Nephron (organoid): ENCODE results near the gene PDLIM5.

Source experiments
- H3K27ac Mint-ChIP-seq, 3 experiments: 2 replicates each; pipeline ENCODE4 v1.8.0; 2020; ENCODE audit warnings: mixed read lengths in 3 of 3, mild to moderate bottlenecking in 2 of 3, moderate library complexity in 1 of 3
- H3K27me3 Mint-ChIP-seq: 2 replicates; pipeline ENCODE4 v1.8.0; 2021; ENCODE audit warnings: low read depth, mild to moderate bottlenecking, moderate library complexity, mixed read lengths
- H3K36me3 Mint-ChIP-seq: 2 replicates; pipeline ENCODE4 v1.8.0; 2020; ENCODE audit warnings: low read depth, mixed read lengths
- H3K4me1 Mint-ChIP-seq: 2 replicates; pipeline ENCODE4 v1.8.0; 2020; ENCODE audit warnings: mixed read lengths
- H3K4me3 Mint-ChIP-seq, 3 experiments: 2 replicates each; pipeline ENCODE4 v1.8.0; 2020; ENCODE audit warnings: mild to moderate bottlenecking in 3 of 3, mixed read lengths in 3 of 3, moderate library complexity in 2 of 3
- H3K9me3 Mint-ChIP-seq: 2 replicates; pipeline ENCODE4 v1.8.0; 2020; ENCODE audit warnings: mixed read lengths
- TF ChIP-seq, protein P1 (sequence below), 3 experiments: fragments of 200-600 bp; sonication (generic); IDR thresholded peaks; one replicate each; pipeline ENCODE4 v1.5.0; 2021; ENCODE audit warnings: antibody characterized with exemption in 3 of 3; ENCODE audit not compliant: unreplicated experiment in 3 of 3

PDLIM5 gene

DNA sequence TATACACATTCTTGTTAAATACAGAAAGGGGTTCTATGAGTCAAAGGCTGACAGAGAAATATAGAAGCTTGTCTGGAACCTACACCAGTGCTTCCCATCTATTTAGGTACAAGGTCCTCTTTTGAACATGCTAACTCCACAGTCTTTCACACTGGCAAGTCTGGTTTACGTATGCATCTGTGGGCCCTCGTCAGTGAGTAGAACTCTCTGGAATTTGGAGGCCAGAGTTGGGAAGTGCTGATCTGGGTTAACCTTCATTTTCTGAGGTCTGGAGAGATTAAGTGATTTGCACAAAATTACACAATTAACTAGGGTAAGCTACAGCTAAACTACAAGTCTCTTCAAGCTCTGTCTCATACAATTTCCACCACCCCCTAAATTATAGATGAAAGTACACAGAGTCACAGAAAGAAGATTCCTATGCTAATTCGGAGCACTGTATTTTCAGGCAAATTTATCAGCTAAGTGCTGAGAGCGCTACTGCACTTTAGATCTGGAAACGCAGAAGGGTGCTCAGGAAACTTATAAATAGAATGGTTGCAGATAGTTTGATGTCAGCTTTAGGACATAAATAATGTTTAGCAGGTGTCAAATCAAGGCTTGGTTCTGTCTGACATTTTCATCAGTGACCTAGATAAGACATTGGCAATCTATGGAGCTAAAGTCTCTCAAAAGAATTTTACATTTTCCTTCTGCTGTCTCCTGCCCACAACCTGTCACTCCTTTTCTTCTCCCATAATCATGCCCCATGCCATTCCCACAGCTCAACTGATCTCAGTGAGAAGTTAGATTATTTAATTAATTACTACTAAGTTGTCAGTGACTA lies 43.0 kb upstream of the PDLIM5 start:
- H3K36me3 Mint-ChIP-seq, result no peaks in the 10 kb centered on the region
- no peaks in the 10 kb centered on the region for H3K27me3 Mint-ChIP-seq
- peak overlapping the region; percentile 23 to 70 (median 27) for H3K27ac Mint-ChIP-seq
- H3K9me3 Mint-ChIP-seq, result no peaks in the 10 kb centered on the region
- peaks cover 72% of the 10 kb centered on the region for H3K4me1 Mint-ChIP-seq
- TF ChIP-seq, protein P1, sequence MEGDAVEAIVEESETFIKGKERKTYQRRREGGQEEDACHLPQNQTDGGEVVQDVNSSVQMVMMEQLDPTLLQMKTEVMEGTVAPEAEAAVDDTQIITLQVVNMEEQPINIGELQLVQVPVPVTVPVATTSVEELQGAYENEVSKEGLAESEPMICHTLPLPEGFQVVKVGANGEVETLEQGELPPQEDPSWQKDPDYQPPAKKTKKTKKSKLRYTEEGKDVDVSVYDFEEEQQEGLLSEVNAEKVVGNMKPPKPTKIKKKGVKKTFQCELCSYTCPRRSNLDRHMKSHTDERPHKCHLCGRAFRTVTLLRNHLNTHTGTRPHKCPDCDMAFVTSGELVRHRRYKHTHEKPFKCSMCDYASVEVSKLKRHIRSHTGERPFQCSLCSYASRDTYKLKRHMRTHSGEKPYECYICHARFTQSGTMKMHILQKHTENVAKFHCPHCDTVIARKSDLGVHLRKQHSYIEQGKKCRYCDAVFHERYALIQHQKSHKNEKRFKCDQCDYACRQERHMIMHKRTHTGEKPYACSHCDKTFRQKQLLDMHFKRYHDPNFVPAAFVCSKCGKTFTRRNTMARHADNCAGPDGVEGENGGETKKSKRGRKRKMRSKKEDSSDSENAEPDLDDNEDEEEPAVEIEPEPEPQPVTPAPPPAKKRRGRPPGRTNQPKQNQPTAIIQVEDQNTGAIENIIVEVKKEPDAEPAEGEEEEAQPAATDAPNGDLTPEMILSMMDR (IDR thresholded peaks at IDR 0.05; ENCODE audit: unreplicated experiment in 3 of 3), result no peak
- peak overlapping the region in 2 of 3 experiments; percentile 4 to 30 for H3K4me3 Mint-ChIP-seq

DNA sequence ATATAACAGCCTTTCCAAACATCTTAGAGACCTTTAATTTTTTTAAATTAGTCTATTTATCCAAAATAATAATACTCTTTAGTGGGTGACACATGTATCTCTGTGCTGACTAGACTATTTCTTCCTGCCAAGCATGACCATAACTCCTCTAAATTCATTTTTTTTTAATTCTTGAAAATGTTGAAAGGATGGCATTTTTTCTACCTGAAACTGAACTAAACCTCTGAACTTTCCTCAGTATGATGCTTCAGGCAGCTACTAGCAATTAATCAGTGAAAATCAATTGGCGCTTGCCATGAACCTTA lies 42.4 kb upstream of the PDLIM5 start:
- Mint-ChIP-seq H3K27me3 (no peaks in the 10 kb centered on the region), H3K36me3 (no peaks in the 10 kb centered on the region), H3K4me3 (no peak overlapping the region), H3K9me3 (peaks cover 3% of the 10 kb centered on the region), H3K4me1 (peaks cover 72% of the 10 kb centered on the region), H3K27ac (peak overlapping the region in 2 of 3 experiments; percentile 27 to 59)
- TF ChIP-seq, protein P1 (IDR thresholded peaks at IDR 0.05; ENCODE audit: unreplicated experiment in 3 of 3), result no peak

DNA sequence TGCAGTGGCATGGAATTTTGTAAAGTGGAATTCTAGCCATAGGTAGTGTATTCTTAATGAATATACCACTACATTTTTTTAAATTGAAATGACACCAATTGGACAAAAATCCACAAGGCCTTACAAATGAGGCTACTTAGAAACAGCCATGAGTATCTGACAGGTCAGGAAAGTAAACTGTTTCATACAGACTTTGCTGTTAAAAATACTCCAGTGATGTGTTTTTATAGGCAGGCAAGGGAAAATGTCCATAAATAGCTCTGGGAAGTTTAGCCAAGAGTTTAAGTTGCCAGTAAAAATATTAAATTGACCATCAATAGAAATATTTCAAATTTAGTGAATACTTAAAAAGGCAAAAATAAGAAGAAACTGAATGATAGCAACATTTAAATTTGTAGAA lies 41.8 kb upstream of the PDLIM5 start:
- H3K4me1 Mint-ChIP-seq, result peaks cover 69% of the 10 kb centered on the region
- TF ChIP-seq, protein P1 (IDR thresholded peaks at IDR 0.05; ENCODE audit: unreplicated experiment in 3 of 3), result no peak
- peak overlapping the region in 2 of 3 experiments; percentile 27 to 59 for H3K27ac Mint-ChIP-seq
- H3K9me3 Mint-ChIP-seq, result peaks cover 4% of the 10 kb centered on the region
- no peaks in the 10 kb centered on the region for H3K27me3 Mint-ChIP-seq
- no peak overlapping the region for H3K4me3 Mint-ChIP-seq
- H3K36me3 Mint-ChIP-seq, result no peaks in the 10 kb centered on the region

DNA sequence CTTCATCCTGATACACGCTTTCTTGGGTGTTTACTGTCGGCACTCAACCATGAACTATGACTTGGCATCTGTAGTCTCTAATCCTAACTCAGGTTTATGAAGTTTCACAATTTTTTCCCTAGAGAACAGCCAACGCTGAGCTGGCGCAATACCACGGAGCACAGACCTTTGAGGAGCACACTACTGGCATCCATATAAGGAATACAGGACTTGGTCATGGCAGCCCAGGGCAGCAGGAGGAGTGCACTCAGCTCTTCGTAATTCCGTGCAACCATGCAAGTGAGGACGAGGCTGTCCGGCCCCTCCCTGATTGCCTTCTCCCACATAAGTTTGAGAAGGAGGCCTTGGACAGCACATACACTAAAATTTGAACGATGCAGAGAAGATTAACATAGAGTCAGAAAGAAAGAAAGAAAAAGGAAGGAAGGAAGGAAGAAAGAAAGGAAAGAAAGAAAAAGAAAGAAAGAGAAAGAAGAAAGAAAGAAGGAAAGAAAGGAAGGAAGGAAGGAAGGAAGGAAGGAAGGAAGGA lies 41.0 kb upstream of the PDLIM5 start:
- H3K27me3 Mint-ChIP-seq, result no peaks in the 10 kb centered on the region
- H3K4me1 Mint-ChIP-seq, result peaks cover 63% of the 10 kb centered on the region
- H3K36me3 Mint-ChIP-seq, result no peaks in the 10 kb centered on the region
- TF ChIP-seq, protein P1 (IDR thresholded peaks at IDR 0.05; ENCODE audit: unreplicated experiment in 3 of 3), result no peak
- H3K9me3 Mint-ChIP-seq, result peaks cover 4% of the 10 kb centered on the region
- H3K27ac Mint-ChIP-seq, result peak overlapping the region; percentile 52 to 77 (median 69)
- H3K4me3 Mint-ChIP-seq, result peak overlapping the region in 2 of 3 experiments; percentile 3 to 22

DNA sequence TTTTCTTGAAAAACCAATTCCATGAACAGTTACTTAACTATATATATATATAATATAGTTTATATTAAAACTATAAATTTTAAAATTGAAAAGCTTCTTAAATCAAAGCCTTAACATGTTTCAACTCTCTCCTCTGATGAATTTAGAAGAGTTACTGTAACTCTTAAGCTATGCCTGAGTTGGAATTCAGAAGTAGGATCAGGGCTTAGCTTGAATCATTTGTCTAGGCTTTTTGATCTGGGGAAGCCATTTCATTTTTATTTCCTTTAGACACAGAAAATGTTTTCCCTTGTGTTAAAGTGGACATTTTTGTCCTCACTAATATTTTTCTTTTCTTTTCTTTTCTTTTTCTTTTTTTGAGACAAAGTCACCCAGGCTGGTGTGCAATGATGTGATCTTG lies 40.4 kb upstream of the PDLIM5 start:
- Mint-ChIP-seq H3K27ac (peak overlapping the region in 1 of 3 experiments; percentile 52), H3K4me1 (peaks cover 62% of the 10 kb centered on the region), H3K27me3 (no peaks in the 10 kb centered on the region), H3K9me3 (peaks cover 4% of the 10 kb centered on the region), H3K4me3 (no peak overlapping the region), H3K36me3 (no peaks in the 10 kb centered on the region)
- TF ChIP-seq, protein P1 (IDR thresholded peaks at IDR 0.05; ENCODE audit: unreplicated experiment in 3 of 3), result no peak
